Adrenal gland (tissue), 5 donors: ENCODE measurements around the gene TXNRD2.

Source experiments
- CTCF ChIP-seq, 6 experiments: fragments of 450-650 bp in 4 of 6; fragments of 200-600 bp in 2 of 6; sonication (generic) in 1 of 6; IDR thresholded peaks; 1 replicate in 5 of 6; 2 replicates in 1 of 6; pipeline versions ENCODE4 v1.5.1 to v1.8.0; 2016 to 2021; ENCODE audit warnings: antibody characterized with exemption in 6 of 6, mild to moderate bottlenecking in 2 of 6, moderate library complexity in 1 of 6
- POLR2A ChIP-seq, 2 donors: fragments of 450-650 bp; IDR thresholded peaks; one replicate each; pipeline ENCODE4 v1.6.1; 2017; ENCODE audit warnings: antibody characterized with exemption in 2 of 2, mild to moderate bottlenecking in 2 of 2, moderate library complexity in 1 of 2
- donor health status: DM: no; HTN: no; CAD: no.

GRCh38 chr22:19879246-19879570, 62.4 kb downstream of the TXNRD2 start:
- TF ChIP-seq CTCF (IDR thresholded peaks at IDR 0.05) (no peak), POLR2A (IDR thresholded peaks at IDR 0.05) (no peak)
